Glutamatergic neuron (in vitro differentiated cells): Measurements from ENCODE around the gene DNAJA3. TPM values are rescaled to one million over a fixed set of nuclear protein-coding genes. Genes with fewer than 3 reads are reported as not detected.

Source experiments
- DNase-seq: peaks from one replicate; pipeline ENCODE4 v3.0.0; 2022
- H3K27ac Mint-ChIP-seq: one replicate; pipeline ENCODE4 v1.8.0; 2020; ENCODE audit warnings: mild to moderate bottlenecking, mixed read lengths, inconsistent platforms; ENCODE audit not compliant: unreplicated experiment
- H3K27me3 Mint-ChIP-seq: one replicate; pipeline ENCODE4 v1.8.0; 2020; ENCODE audit warnings: mild to moderate bottlenecking, moderate library complexity, mixed read lengths, inconsistent platforms; ENCODE audit not compliant: unreplicated experiment
- H3K36me3 Mint-ChIP-seq: one replicate; pipeline ENCODE4 v1.8.0; 2020; ENCODE audit warnings: mild to moderate bottlenecking, mixed read lengths, inconsistent platforms; ENCODE audit not compliant: unreplicated experiment
- H3K4me1 Mint-ChIP-seq: one replicate; pipeline ENCODE4 v1.8.0; 2020; ENCODE audit warnings: mild to moderate bottlenecking, low read depth, mixed read lengths, inconsistent platforms; ENCODE audit not compliant: unreplicated experiment
- H3K4me3 Mint-ChIP-seq: one replicate; pipeline ENCODE4 v1.8.0; 2020; ENCODE audit warnings: mild to moderate bottlenecking, mixed read lengths, inconsistent platforms; ENCODE audit not compliant: unreplicated experiment
- H3K9me3 Mint-ChIP-seq: one replicate; pipeline ENCODE4 v1.8.0; 2020; ENCODE audit warnings: mild to moderate bottlenecking, moderate library complexity, mixed read lengths, inconsistent platforms; ENCODE audit not compliant: unreplicated experiment
- total RNA-seq: library from RNA; stranded (reverse); fragmentation: NEBNext Ultra II Directional; extraction: Animal tissue kit (Norgen Biotek cat#: 25700); gene quantifications from one replicate; pipeline ENCODE4 v1.2.1, GENCODE V29; 2021; ENCODE audit not compliant: unreplicated experiment
- TF ChIP-seq, protein P1 (sequence below): fragments of 200-600 bp; sonication (generic); IDR thresholded peaks from one replicate; pipeline ENCODE4 v1.5.0; 2021; ENCODE audit not compliant: partially characterized antibody, unreplicated experiment

DNAJA3 gene
- total RNA-seq, 1 donor from 2014 or later, result 32.6 TPM

DNA sequence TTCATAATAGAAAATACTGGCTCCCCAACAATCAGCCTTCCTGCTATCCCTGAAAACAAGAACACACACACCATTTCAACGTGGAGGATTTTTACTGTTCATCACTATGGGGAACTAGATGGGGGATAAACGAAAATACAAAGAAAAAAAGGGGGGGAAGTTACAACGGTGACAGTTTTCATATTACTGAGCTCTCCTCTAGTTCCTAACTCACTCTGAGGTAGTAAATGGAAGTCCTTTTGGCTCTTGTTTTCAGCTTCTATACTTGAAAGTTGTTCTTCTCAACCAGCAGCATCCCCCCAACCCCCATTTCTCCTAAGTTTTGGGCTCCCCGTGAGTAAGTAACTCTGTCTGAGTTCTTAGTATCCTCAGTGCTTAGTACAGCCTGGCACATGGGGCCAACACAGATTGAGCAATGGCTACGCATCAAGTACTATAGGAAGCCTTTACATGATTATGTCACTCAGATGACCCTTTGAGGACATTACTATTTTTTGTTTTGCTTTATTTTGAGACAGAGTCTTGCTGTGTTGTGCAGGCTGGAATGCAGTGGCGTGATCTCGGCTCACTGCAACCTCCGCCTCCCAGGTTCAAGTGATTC, 5.1 kb upstream of the DNAJA3 start:
- Mint-ChIP-seq H3K27ac (no peak overlapping the region), H3K36me3 (no peaks in the 10 kb centered on the region), H3K4me1 (no peaks in the 10 kb centered on the region), H3K4me3 (no peak overlapping the region), H3K9me3 (peaks cover 8% of the 10 kb centered on the region), H3K27me3 (peaks cover 7% of the 10 kb centered on the region)
- DNase-seq, result no peak
- TF ChIP-seq, protein P1, sequence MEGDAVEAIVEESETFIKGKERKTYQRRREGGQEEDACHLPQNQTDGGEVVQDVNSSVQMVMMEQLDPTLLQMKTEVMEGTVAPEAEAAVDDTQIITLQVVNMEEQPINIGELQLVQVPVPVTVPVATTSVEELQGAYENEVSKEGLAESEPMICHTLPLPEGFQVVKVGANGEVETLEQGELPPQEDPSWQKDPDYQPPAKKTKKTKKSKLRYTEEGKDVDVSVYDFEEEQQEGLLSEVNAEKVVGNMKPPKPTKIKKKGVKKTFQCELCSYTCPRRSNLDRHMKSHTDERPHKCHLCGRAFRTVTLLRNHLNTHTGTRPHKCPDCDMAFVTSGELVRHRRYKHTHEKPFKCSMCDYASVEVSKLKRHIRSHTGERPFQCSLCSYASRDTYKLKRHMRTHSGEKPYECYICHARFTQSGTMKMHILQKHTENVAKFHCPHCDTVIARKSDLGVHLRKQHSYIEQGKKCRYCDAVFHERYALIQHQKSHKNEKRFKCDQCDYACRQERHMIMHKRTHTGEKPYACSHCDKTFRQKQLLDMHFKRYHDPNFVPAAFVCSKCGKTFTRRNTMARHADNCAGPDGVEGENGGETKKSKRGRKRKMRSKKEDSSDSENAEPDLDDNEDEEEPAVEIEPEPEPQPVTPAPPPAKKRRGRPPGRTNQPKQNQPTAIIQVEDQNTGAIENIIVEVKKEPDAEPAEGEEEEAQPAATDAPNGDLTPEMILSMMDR, result no peak

DNA sequence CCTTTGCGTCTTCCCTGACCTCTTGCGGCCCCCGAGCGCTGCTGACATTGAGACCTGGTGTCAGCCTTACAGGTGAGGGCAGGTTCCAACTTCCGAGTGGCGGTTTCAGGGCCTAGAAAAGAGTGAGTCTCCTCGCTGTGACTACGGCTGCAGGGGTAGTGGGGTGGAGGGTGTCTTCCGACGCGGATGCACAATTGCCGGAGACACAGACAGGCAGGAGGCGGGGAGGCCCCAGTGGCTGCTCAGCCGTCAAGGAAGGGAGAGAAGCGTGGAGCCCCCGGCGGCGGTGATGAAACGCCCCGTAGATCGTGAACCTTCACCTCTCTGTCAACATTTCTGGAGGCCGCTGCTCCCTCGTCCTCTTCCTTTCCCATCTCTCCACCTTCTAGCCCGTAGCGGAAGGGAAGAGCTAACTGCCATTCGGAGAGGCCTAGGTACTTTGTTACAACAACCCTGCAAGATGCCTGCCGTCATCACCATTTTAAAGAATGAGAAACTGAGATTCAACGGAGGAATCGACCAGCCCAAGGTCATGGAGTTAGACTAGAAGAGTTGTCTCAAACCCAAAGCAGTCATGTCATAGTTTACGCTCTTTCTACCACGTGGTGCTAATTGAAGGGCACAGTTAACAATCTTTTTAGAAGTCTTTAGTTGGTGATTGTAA, 485 bp downstream of the DNAJA3 start:
- Mint-ChIP-seq H3K4me1 (peaks cover 12% of the 10 kb centered on the region), H3K4me3 (peak overlapping the region; percentile 99), H3K9me3 (peaks cover 9% of the 10 kb centered on the region), H3K27ac (peak overlapping the region; percentile 90), H3K27me3 (peaks cover 13% of the 10 kb centered on the region), H3K36me3 (no peaks in the 10 kb centered on the region)
- no peak for DNase-seq
- TF ChIP-seq, protein P1, result no peak

DNA sequence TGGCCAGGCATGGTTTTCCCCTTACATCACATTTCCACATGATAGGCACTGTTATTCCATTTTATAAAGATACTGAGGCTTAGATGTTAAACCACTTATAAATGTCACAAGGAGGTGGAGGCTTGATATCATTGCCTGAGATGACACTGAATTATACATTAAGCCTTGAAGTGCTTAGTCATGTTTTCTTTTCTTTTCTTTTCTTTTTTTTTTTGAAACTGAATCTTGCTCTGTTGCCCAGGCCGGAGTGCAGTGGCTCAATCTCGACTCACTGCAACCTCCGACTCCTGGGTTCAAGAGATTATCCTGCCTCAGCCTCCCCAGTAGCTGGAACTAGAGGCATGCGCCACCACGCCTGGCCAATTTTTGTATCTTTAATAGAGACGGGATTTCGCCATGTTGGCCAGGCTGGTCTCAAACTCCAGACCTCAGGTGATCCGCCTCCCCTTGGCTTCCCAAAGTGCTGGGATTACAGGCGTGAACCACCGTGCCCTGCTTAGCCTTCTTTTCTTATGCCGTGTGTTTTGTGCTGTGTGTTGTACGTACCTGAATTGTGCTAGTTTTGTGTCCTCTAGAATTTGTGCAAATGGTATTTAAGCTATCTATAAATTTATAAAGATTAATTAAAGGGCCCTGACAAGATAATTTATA, 1.2 kb downstream of the DNAJA3 start:
- peaks cover 12% of the 10 kb centered on the region for H3K4me1 Mint-ChIP-seq
- TF ChIP-seq, protein P1, result no peak
- DNase-seq, result no peak
- peaks cover 9% of the 10 kb centered on the region for H3K9me3 Mint-ChIP-seq
- peaks cover 13% of the 10 kb centered on the region for H3K27me3 Mint-ChIP-seq
- H3K36me3 Mint-ChIP-seq, result no peaks in the 10 kb centered on the region
- H3K27ac Mint-ChIP-seq, result peak overlapping the region; percentile 90
- peak overlapping the region; percentile 99 for H3K4me3 Mint-ChIP-seq

DNA sequence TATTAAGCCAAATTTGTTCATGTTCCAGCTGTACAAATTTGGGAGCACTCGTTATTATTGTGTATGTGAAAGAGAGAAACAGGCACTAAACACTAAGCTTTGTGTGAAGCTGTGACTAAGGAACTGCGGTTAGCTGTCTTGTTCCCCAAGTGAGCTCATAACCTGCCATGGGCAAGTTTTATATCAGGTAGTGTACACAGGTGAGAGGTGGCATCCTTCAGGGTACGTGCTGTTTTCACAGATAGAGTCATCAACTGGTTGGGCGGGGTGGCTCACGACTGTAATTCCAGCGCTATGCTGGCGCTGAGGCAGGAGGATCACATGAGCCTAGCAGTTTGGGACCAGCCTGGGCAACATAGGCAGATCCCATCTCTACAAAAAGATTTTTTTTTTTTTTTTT, 2.8 kb downstream of the DNAJA3 start:
- Mint-ChIP-seq H3K4me1 (peaks cover 12% of the 10 kb centered on the region), H3K36me3 (no peaks in the 10 kb centered on the region), H3K27me3 (peaks cover 13% of the 10 kb centered on the region), H3K9me3 (peaks cover 9% of the 10 kb centered on the region), H3K4me3 (no peak overlapping the region), H3K27ac (no peak overlapping the region)
- TF ChIP-seq, protein P1, result no peak
- DNase-seq, result no peak

DNA sequence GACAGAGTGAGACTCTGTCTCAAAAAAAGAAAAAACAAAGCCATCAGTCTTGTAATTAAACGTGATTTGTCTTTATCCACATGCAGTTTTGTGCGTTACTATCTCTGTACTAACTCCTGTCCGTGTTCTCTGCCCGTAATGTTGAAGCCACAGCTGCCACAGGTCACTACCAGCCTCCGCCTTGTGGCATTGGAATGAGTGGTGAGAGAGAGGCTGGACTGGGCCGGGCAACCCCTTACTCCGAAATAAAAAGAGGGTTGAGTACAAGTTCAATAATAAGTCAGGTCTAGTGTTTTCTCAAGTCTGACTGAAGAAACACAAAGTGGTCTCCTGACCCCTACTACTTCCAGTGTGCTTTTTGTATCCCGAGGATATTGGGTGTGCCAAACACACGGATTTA, 5.4 kb downstream of the DNAJA3 start:
- Mint-ChIP-seq H3K27me3 (peaks cover 7% of the 10 kb centered on the region), H3K4me1 (peaks cover 12% of the 10 kb centered on the region), H3K36me3 (no peaks in the 10 kb centered on the region), H3K27ac (no peak overlapping the region), H3K4me3 (no peak overlapping the region), H3K9me3 (peaks cover 5% of the 10 kb centered on the region)
- DNase-seq, result no peak
- TF ChIP-seq, protein P1, result no peak
